Measurements from ENCODE around the gene BIRC2. TPM values are rescaled to one million over a fixed set of nuclear protein-coding genes. Genes with fewer than 3 reads are reported as not detected.

BIRC2 gene
- total and polyA plus RNA-seq, 4 donors, result 16.7 to 99.9 (median 28.9) TPM

DNA sequence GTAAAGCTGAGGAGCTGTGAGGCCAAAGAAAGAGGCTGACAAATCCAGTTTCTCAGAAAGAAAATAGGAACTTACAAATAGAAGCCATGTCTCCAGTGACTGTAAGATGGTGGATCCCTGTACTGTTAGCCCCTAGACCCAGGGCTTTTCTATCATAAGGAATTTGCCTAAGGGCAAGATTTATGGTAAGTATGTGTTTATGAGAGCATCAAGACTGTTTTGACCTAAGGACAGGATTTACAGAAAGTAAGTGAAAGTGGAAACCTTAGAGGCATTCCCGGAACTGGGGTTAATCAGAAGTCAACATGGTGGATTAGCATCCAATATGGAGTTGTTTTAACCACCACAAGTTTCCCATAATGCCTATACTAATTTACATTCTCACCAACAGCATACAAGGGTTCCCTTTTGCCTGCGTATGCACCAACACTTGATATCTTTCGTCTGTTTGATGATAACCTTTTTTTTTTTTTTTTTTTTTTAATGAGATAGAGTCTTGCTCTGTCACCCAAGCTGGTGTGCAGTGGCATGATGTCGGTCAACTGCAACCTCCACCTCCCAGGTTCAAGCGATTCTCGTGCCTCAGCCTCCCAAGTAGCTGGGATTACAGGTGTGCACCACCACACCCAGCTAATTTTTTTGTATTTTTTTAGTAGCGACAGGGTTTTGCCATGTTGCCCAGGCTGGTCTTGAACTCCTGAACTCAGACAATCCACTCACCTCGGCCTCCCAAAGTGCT, 40.2 kb downstream of the BIRC2 start:
- WGBS, 2 donors, result 95 to 96% methylated on average over 8 of the region's 8 CpGs
- DNase-seq (no peak), ATAC-seq (ENCODE audit: insufficient read depth, low FRiP score) (no peak)
- Histone ChIP-seq H3K4me1 (ENCODE audit: control insufficient read depth in 5 of 5, insufficient read depth in 5 of 5, low read length in 5 of 5) (peaks cover 0 to 8% (median 3%) of the 10 kb centered on the region in 5 donors), H3K36me3 (ENCODE audit: control insufficient read depth in 4 of 4, insufficient read depth in 4 of 4, low read length in 4 of 4) (peaks cover 11 to 25% (median 22%) of the 10 kb centered on the region in 4 donors), H3K27me3 (ENCODE audit: control insufficient read depth in 3 of 3, insufficient read depth in 3 of 3, low read length in 2 of 3) (no peaks in the 10 kb centered on the region), H3K9ac (ENCODE audit: insufficient read depth in 1 of 2, low read length in 2 of 2) (no peak overlapping the region), H3K4me3 (no peak overlapping the region), H3K9me3 (ENCODE audit: control insufficient read depth in 4 of 4, insufficient read depth in 3 of 4, low read length in 3 of 4) (no peaks in the 10 kb centered on the region), H3K27ac (ENCODE audit: low read depth in 1 of 2, low read length in 1 of 2) (no peak overlapping the region)
- TF ChIP-seq, protein P1, sequence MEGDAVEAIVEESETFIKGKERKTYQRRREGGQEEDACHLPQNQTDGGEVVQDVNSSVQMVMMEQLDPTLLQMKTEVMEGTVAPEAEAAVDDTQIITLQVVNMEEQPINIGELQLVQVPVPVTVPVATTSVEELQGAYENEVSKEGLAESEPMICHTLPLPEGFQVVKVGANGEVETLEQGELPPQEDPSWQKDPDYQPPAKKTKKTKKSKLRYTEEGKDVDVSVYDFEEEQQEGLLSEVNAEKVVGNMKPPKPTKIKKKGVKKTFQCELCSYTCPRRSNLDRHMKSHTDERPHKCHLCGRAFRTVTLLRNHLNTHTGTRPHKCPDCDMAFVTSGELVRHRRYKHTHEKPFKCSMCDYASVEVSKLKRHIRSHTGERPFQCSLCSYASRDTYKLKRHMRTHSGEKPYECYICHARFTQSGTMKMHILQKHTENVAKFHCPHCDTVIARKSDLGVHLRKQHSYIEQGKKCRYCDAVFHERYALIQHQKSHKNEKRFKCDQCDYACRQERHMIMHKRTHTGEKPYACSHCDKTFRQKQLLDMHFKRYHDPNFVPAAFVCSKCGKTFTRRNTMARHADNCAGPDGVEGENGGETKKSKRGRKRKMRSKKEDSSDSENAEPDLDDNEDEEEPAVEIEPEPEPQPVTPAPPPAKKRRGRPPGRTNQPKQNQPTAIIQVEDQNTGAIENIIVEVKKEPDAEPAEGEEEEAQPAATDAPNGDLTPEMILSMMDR (IDR thresholded peaks at IDR 0.05; ENCODE audit: control extremely low read depth, extremely low read depth), result no peak

- Histone ChIP-seq H3K9me3 (ENCODE audit: control insufficient read depth in 4 of 4, insufficient read depth in 3 of 4, low read length in 3 of 4) (no peaks in the 10 kb centered on the region), H3K4me3 (no peak overlapping the region), H3K36me3 (ENCODE audit: control insufficient read depth in 4 of 4, insufficient read depth in 4 of 4, low read length in 4 of 4) (peaks cover 10 to 34% (median 31%) of the 10 kb centered on the region in 4 donors), H3K9ac (ENCODE audit: insufficient read depth in 1 of 2, low read length in 2 of 2) (no peak overlapping the region), H3K27me3 (ENCODE audit: control insufficient read depth in 3 of 3, insufficient read depth in 3 of 3, low read length in 2 of 3) (no peaks in the 10 kb centered on the region), H3K27ac (ENCODE audit: low read depth in 1 of 2, low read length in 1 of 2) (no peak overlapping the region), H3K4me1 (ENCODE audit: control insufficient read depth in 5 of 5, insufficient read depth in 5 of 5, low read length in 5 of 5) (peaks cover 0 to 8% (median 2%) of the 10 kb centered on the region in 5 donors)
- WGBS, 2 donors, result 97 to 98% methylated on average over 4 of the region's 4 CpGs
- ATAC-seq (ENCODE audit: insufficient read depth, low FRiP score) (no peak), DNase-seq (no peak)
- TF ChIP-seq, protein P1 (IDR thresholded peaks at IDR 0.05; ENCODE audit: control extremely low read depth, extremely low read depth), result no peak
Observed at GRCh38 chr11:102389253-102389652, 42.2 kb downstream of the BIRC2 start.

DNA sequence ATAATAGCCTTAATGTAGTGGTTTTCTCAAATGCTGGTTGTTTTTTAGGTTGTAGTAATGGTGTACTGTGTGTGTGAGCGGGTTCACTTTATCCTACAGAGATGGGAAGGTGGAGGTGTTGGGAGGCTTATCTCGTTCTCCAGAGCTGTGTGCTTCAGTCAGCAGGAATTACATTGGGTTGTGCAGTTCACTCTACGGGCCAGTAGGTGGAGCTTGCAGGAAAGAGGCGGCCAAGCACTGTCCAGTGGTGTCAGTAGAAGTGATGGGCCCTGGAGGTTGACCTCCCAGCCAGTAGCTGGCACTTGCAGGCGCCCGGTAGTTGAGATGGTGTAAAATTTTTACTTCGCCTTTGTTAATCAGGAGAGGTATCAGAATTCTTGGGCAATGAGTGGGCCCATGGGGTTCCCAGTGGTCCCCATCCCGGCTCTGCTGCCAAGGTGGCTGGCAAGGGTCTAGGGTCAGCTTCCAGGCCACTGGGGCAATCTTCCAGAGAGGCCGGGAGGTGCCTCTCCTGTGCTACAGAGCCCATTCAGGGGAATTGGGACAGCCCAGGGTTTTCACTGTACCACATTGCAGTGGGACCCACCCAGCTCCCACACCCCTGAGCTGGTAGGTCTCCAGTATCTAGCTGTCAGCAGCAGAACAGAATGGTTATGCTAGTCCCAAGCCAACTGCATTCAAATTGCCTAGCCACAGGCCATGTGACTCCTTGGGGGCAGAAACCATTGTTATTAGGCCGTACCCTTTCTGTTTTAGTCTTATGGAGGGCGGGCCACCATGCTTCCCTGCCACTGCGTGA, 43.9 kb downstream of the BIRC2 start:
- no peaks in the 10 kb centered on the region for H3K9me3 ChIP-seq (ENCODE audit: control insufficient read depth in 4 of 4, insufficient read depth in 3 of 4, low read length in 3 of 4)
- no peak overlapping the region for H3K9ac ChIP-seq (ENCODE audit: insufficient read depth in 1 of 2, low read length in 2 of 2)
- H3K36me3 ChIP-seq (ENCODE audit: control insufficient read depth in 4 of 4, insufficient read depth in 4 of 4, low read length in 4 of 4), result peaks cover 12 to 39% (median 31%) of the 10 kb centered on the region in 4 donors
- no peaks in the 10 kb centered on the region for H3K27me3 ChIP-seq (ENCODE audit: control insufficient read depth in 3 of 3, insufficient read depth in 3 of 3, low read length in 2 of 3)
- 63 to 71% methylated on average over 12 of the region's 12 CpGs for WGBS, 2 donors
- ATAC-seq (ENCODE audit: insufficient read depth, low FRiP score) (peak; percentile 91), DNase-seq (peak; percentile 34 to 58 (median 43))
- H3K4me1 ChIP-seq (ENCODE audit: control insufficient read depth in 5 of 5, insufficient read depth in 5 of 5, low read length in 5 of 5), result peaks cover 0 to 2% (median 0%) of the 10 kb centered on the region in 5 donors
- TF ChIP-seq, protein P1 (IDR thresholded peaks at IDR 0.05; ENCODE audit: control extremely low read depth, extremely low read depth), result peak; percentile 73
- no peak overlapping the region for H3K4me3 ChIP-seq
- peak overlapping the region in 1 of 2 donors; percentile 20 for H3K27ac ChIP-seq (ENCODE audit: low read depth in 1 of 2, low read length in 1 of 2)

Data from lung (tissue), 12 donors.